Measurements from ENCODE around the gene TSSC4.

GRCh38 chr11:2393941-2394817 lies 6.4 kb upstream of the TSSC4 start:
- TF ChIP-seq CTCF (IDR thresholded peaks at IDR 0.05) = no peak
- TF ChIP-seq POLR2A (IDR thresholded peaks at IDR 0.05) = no peak
